ENCODE results near the gene CTNS. TPM values are rescaled to one million over a fixed set of nuclear protein-coding genes. Genes with fewer than 3 reads are reported as not detected.

CTNS gene
- total RNA-seq, 1 experiment from 2014 or later, result 15.6 TPM

GRCh38 chr17:3672571-3672970 lies 36.0 kb downstream of the CTNS start:
- H3K4me3 Mint-ChIP-seq (ENCODE audit: unreplicated experiment), result no peak overlapping the region
- H3K4me1 Mint-ChIP-seq (ENCODE audit: low read depth, unreplicated experiment), result no peaks in the 10 kb centered on the region
- H3K36me3 Mint-ChIP-seq (ENCODE audit: insufficient read depth, unreplicated experiment), result peaks cover 16% of the 10 kb centered on the region
- no peaks in the 10 kb centered on the region for H3K36me3 ChIP-seq (ENCODE audit: control insufficient read depth, insufficient read depth, low read length)
- ChIA-PET POLR2A (no interaction called here), CTCF (no interaction called here)
- no peaks in the 10 kb centered on the region for H3K27me3 ChIP-seq (replicated peaks; ENCODE audit: control insufficient read depth, insufficient read depth, low read length)
- no peak for TF ChIP-seq CTCF (IDR thresholded peaks at IDR 0.05; ENCODE audit: insufficient read depth in 1 of 2, low read depth in 1 of 2, low read length in 1 of 2, severe bottlenecking in 1 of 2, unreplicated experiment in 1 of 2)
- intact Hi-C loops (cut with micrococcal nuclease; ENCODE audit: unreplicated experiment), result no loop called here
- H3K4me3 ChIP-seq (ENCODE audit: low read depth, low read length), result no peak overlapping the region
- H3K9me3 ChIP-seq, result no peaks in the 10 kb centered on the region
- no peaks in the 10 kb centered on the region for H3K4me1 ChIP-seq
- H3K27ac Mint-ChIP-seq (ENCODE audit: unreplicated experiment), result no peak overlapping the region
- DNase-seq, result no peak
- no TSS peak for BruUV-seq (replicated peaks)
- no peaks in the 10 kb centered on the region for H3K9me3 Mint-ChIP-seq (ENCODE audit: unreplicated experiment)
- H3K27me3 Mint-ChIP-seq (ENCODE audit: insufficient read depth, unreplicated experiment), result no peaks in the 10 kb centered on the region

GRCh38 chr17:3675886-3676285 lies 39.3 kb downstream of the CTNS start:
- Mint-ChIP-seq H3K36me3 (ENCODE audit: insufficient read depth, unreplicated experiment) (no peaks in the 10 kb centered on the region), H3K27ac (ENCODE audit: unreplicated experiment) (no peak overlapping the region), H3K9me3 (ENCODE audit: unreplicated experiment) (no peaks in the 10 kb centered on the region), H3K4me1 (ENCODE audit: low read depth, unreplicated experiment) (no peaks in the 10 kb centered on the region), H3K27me3 (ENCODE audit: insufficient read depth, unreplicated experiment) (no peaks in the 10 kb centered on the region), H3K4me3 (ENCODE audit: unreplicated experiment) (no peak overlapping the region)
- Histone ChIP-seq H3K4me1 (no peaks in the 10 kb centered on the region), H3K36me3 (ENCODE audit: control insufficient read depth, insufficient read depth, low read length) (no peaks in the 10 kb centered on the region), H3K9me3 (no peaks in the 10 kb centered on the region), H3K4me3 (ENCODE audit: low read depth, low read length) (no peak overlapping the region), H3K27me3 (replicated peaks; ENCODE audit: control insufficient read depth, insufficient read depth, low read length) (no peaks in the 10 kb centered on the region)
- POLR2A ChIA-PET, result no interaction called here
- no TSS peak for BruUV-seq (replicated peaks)
- no peak for DNase-seq
- TF ChIP-seq CTCF (IDR thresholded peaks at IDR 0.05; ENCODE audit: insufficient read depth in 1 of 2, low read depth in 1 of 2, low read length in 1 of 2, severe bottlenecking in 1 of 2, unreplicated experiment in 1 of 2), result no peak
- intact Hi-C loops (cut with micrococcal nuclease; ENCODE audit: unreplicated experiment), result no loop called here
- CTCF ChIA-PET, result no interaction called here

GRCh38 chr17:3678095-3678820 lies 41.7 kb downstream of the CTNS start:
- no peaks in the 10 kb centered on the region for H3K9me3 Mint-ChIP-seq (ENCODE audit: unreplicated experiment)
- ChIA-PET CTCF (no interaction called here), POLR2A (no interaction called here)

More at GRCh38 chr17:3678095-3678820, 41.7 kb downstream of the CTNS start:
- Mint-ChIP-seq H3K4me1 (ENCODE audit: low read depth, unreplicated experiment) (no peaks in the 10 kb centered on the region), H3K27ac (ENCODE audit: unreplicated experiment) (no peak overlapping the region), H3K4me3 (ENCODE audit: unreplicated experiment) (no peak overlapping the region), H3K36me3 (ENCODE audit: insufficient read depth, unreplicated experiment) (no peaks in the 10 kb centered on the region), H3K27me3 (ENCODE audit: insufficient read depth, unreplicated experiment) (no peaks in the 10 kb centered on the region)
- Histone ChIP-seq H3K27me3 (replicated peaks; ENCODE audit: control insufficient read depth, insufficient read depth, low read length) (no peaks in the 10 kb centered on the region), H3K4me3 (ENCODE audit: low read depth, low read length) (no peak overlapping the region), H3K9me3 (no peaks in the 10 kb centered on the region), H3K36me3 (ENCODE audit: control insufficient read depth, insufficient read depth, low read length) (no peaks in the 10 kb centered on the region), H3K4me1 (no peaks in the 10 kb centered on the region)
- no peak for DNase-seq
- intact Hi-C loops (cut with micrococcal nuclease; ENCODE audit: unreplicated experiment), result no loop called here
- BruUV-seq (replicated peaks), result no TSS peak
- TF ChIP-seq CTCF (IDR thresholded peaks at IDR 0.05; ENCODE audit: insufficient read depth in 1 of 2, low read depth in 1 of 2, low read length in 1 of 2, severe bottlenecking in 1 of 2, unreplicated experiment in 1 of 2), result no peak
